Kasumi-1 (cell line): ENCODE measurements around the gene TMEM120A.
A peak's percentile ranks its signal among the peaks of the same experiment; 100 is the strongest.

Source experiments
- DNase-seq, 2 experiments: peaks; one replicate each; lab custom pipeline; 2025; lab: John Stamatoyannopoulos, UW

The TMEM120A gene

GRCh38 chr7:75957021-75957736 is 37.2 kb downstream of the TMEM120A start:
- peak in 1 of 2 experiments; percentile 18 for DNase-seq

DNA sequence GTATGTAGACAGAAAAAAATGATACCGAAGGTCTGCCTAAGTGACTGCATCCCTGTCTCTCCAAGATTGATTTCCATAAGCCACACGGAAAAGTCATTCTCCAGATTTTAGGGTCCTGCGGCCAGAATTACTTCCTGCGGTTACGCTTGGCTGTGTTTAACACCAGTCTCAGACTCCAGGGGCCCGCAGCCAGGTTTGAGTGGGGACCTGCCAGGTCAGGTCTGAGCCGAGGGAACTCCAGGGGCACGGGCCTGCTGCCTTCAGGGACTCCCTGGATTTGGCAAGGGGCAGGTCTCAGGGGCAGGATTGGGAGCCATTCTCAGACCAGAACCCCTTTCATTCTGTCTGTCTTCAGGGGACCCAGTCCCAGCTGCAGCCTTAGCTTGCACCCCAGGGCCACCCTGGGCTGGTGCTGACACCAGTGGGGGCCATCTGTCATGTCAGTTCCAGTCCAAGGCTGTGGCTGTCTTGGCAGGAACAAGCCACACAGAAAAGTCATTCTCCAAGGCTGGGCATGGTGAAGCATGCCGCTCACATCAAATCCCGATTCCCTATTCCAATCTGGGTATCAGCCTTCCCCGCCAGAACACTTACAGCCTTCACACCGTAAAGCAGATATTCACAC is 39.0 kb downstream of the TMEM120A start:
- no peak for DNase-seq

- DNase-seq, result no peak
Observed at GRCh38 chr7:75953931-75954330, 40.5 kb downstream of the TMEM120A start.

- no peak for DNase-seq
Observed at GRCh38 chr7:75953431-75953830, 41.0 kb downstream of the TMEM120A start.

GRCh38 chr7:75951506-75951905 is 42.9 kb downstream of the TMEM120A start:
- peak; percentile 65 to 68 for DNase-seq

GRCh38 chr7:75950111-75950681 is 44.2 kb downstream of the TMEM120A start:
- no peak for DNase-seq

- no peak for DNase-seq
Observed at GRCh38 chr7:75948179-75948578, 46.2 kb downstream of the TMEM120A start.

GRCh38 chr7:75946207-75946855 is 48.1 kb downstream of the TMEM120A start:
- no peak for DNase-seq

- DNase-seq, result no peak
Observed at GRCh38 chr7:75945297-75946168, 48.9 kb downstream of the TMEM120A start.

DNA sequence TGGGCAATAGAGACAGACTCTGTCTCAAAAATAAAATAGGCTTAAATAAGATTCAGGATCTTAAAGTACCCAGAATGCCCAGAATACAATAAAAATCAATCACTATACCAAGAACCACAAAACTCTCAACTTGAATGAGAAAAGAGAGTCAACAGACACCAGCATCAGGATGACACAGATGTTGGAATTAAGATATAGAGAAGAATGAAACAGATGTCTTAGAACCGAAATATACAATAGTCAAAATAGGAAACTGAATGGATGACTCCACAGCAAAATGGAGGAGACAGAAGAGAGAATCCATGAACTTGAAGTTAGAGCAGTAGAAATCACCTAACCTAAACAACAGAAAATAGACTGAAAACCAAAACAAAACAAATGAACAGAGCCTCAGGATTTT is 49.9 kb downstream of the TMEM120A start:
- no peak for DNase-seq

GRCh38 chr7:75943864-75944263 is 50.5 kb downstream of the TMEM120A start:
- no peak for DNase-seq

DNA sequence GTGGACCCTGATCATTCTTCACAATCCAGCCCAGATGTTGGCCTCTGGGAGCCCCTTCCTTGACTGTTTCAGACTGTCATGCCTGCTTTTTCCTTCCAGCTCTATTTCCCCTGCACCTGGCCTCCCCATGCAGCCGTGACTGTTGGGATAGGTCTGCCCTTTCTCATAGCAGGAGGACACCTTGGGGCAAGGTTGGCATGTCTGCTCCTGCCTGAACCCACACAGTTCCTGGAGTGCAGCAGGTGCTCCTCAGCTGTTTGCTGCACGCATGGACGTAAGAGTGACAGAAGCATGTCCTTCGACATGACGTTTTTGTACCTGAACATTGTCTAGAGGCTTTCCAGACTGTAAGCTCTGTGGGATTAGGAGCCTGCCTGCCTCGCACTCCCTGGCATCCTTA is 55.5 kb downstream of the TMEM120A start:
- DNase-seq, result no peak

DNA sequence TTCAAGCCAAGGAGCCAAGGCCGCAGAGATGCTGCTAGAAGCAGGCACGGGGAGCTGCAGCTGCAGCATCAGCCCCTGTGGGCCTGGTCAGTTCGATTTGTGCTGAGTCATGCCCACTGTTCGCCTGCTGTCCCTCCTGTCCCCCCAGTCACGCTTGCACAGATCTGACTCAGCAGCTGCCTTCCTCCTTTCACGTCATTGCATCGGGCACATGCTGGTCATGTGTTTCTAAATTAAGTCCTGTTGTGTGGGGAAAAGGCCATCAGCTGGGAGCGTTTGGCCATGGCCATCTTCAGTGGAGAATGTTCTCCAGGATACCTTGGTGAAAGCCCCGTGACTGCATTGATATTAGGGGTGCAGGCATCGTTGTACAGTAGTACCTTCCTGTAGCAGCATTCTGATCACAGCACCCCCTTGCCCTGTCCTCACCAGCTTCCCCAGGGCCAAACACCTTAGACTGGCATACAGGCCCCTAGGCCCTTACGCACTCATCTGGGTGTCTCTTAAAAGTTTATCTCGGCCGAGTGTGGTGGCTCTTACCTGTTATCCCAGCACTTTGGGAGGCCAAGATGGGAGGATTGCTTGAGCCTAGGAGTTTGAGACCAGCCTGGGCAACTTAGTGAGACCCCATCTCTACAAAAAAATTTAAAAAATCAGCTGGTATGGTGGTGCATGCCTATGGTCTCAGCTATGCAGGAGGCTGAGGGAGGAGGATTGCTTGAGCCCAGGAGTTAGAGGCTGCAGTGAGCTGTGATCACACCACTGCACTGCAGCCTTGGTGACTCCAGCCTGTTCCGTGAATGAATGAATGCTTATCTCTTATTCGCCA is 56.2 kb downstream of the TMEM120A start:
- no peak for DNase-seq
